Measurements from ENCODE around the gene VPS4A.
"Not testable (repeated sequence)": the region's sequence is repeated elsewhere in the genome, so short reads cannot be mapped to it uniquely, and the experiment has no call there.

The VPS4A gene

GRCh38 chr16:69327585-69328310, 16.6 kb downstream of the VPS4A start:
- DNase-seq (ENCODE audit: low read depth): no peak

GRCh38 chr16:69328854-69329316, 17.7 kb downstream of the VPS4A start:
- peak; percentile 60 for DNase-seq (ENCODE audit: low read depth)

- peak; percentile 33 for DNase-seq (ENCODE audit: low read depth)
These were observed 18.5 kb downstream of the VPS4A start for GRCh38 chr16:69329369-69330285.

- DNase-seq (ENCODE audit: low read depth): peak; percentile 94
These were observed 19.3 kb downstream of the VPS4A start, which contains the start of gene PDF for GRCh38 chr16:69330286-69331109. PDF (minus strand) TSS chr16:69330588; CDS start chr16:69330570, 18 bp downstream.

- DNase-seq (ENCODE audit: low read depth): no peak
These were observed 23.5 kb downstream of the VPS4A start for GRCh38 chr16:69334696-69335095.

- DNase-seq (ENCODE audit: low read depth): no peak
These were observed 27.6 kb downstream of the VPS4A start for GRCh38 chr16:69338557-69339288.

GRCh38 chr16:69339289-69340094, 28.3 kb downstream of the VPS4A start, which contains the start of the genes COG8 and NIP7:
COG8 (minus strand) TSS chr16:69339564; CDS start chr16:69339552, 12 bp downstream.
NIP7 (plus strand) TSS chr16:69339772; CDS start chr16:69339830, 58 bp downstream.
- DNase-seq (ENCODE audit: low read depth): peak; percentile 99

GRCh38 chr16:69340095-69340644, 29.0 kb downstream of the VPS4A start:
- peak; percentile 30 for DNase-seq (ENCODE audit: low read depth)

GRCh38 chr16:69344171-69344570, 33.0 kb downstream of the VPS4A start:
- no peak for DNase-seq (ENCODE audit: low read depth)

GRCh38 chr16:69345923-69346322, 34.8 kb downstream of the VPS4A start:
- no peak for DNase-seq (ENCODE audit: low read depth)

GRCh38 chr16:69346683-69347082, 35.5 kb downstream of the VPS4A start:
- DNase-seq (ENCODE audit: low read depth): no peak

GRCh38 chr16:69348222-69348621, 37.1 kb downstream of the VPS4A start:
- no peak for DNase-seq (ENCODE audit: low read depth)

- DNase-seq (ENCODE audit: low read depth): no peak
These were observed 38.4 kb downstream of the VPS4A start for GRCh38 chr16:69349536-69349935.

GRCh38 chr16:69350536-69351133, 39.5 kb downstream of the VPS4A start:
- no peak for DNase-seq (ENCODE audit: low read depth)

- no peak for DNase-seq (ENCODE audit: low read depth)
These were observed 40.3 kb downstream of the VPS4A start, which contains the start of gene TMED6 for GRCh38 chr16:69351309-69352027. TMED6 (minus strand) TSS chr16:69351786; CDS start chr16:69351753, 33 bp downstream.

GRCh38 chr16:69360070-69360469, 48.9 kb downstream of the VPS4A start:
- not testable (repeated sequence) for DNase-seq (ENCODE audit: low read depth)

GRCh38 chr16:69363281-69363717, 52.1 kb downstream of the VPS4A start:
- DNase-seq (ENCODE audit: low read depth): no peak

- DNase-seq (ENCODE audit: low read depth): no peak
These were observed 52.9 kb downstream of the VPS4A start for GRCh38 chr16:69364088-69364487.

GRCh38 chr16:69365901-69366300, 54.8 kb downstream of the VPS4A start:
- peak; percentile 12 for DNase-seq (ENCODE audit: low read depth)

All from EH (cell line).